Loucy (cell line): ENCODE measurements around the gene TMEM270.

Experiments used
- H2AFZ ChIP-seq: fragments of 200-600 bp; sonication (generic); 2 replicates; pipeline ENCODE4 v1.6.0; 2016; ENCODE audit warnings: antibody characterized with exemption, mild to moderate bottlenecking, low read length, moderate library complexity
- H3F3A ChIP-seq: fragments of 200-600 bp; 2 replicates; pipeline ENCODE4 v1.6.0; 2016; ENCODE audit warnings: antibody characterized with exemption, low read depth, mild to moderate bottlenecking
- H3K27me3 ChIP-seq: fragments of 200-600 bp; sonication (generic); 2 replicates; pipeline ENCODE4 v1.6.1; 2014; ENCODE audit warnings: low read length, mild to moderate bottlenecking; ENCODE audit not compliant: insufficient read depth, poor library complexity, severe bottlenecking
- H3K36me3 ChIP-seq: fragments of 200-600 bp; sonication (generic); 2 replicates; pipeline ENCODE4 v1.6.1; 2016; ENCODE audit warnings: low read length; ENCODE audit not compliant: insufficient read depth
- H3K4me1 ChIP-seq: fragments of 200-600 bp; sonication (generic); 2 replicates; pipeline ENCODE4 v1.5.1; 2014; ENCODE audit warnings: low read length, mild to moderate bottlenecking; ENCODE audit not compliant: insufficient read depth, poor library complexity, severe bottlenecking
- H3K4me2 ChIP-seq: fragments of 200-600 bp; sonication (generic); 2 replicates; pipeline ENCODE4 v1.6.0; 2014; ENCODE audit warnings: antibody characterized with exemption, low read length, low read depth, mild to moderate bottlenecking; ENCODE audit not compliant: poor library complexity, severe bottlenecking
- H3K4me3 ChIP-seq: fragments of 200-600 bp; sonication (generic); 2 replicates; pipeline ENCODE4 v1.5.1; 2014; ENCODE audit warnings: low read length, mild to moderate bottlenecking, mixed read lengths; ENCODE audit not compliant: poor library complexity, severe bottlenecking
- H3K79me2 ChIP-seq: fragments of 200-600 bp; sonication (generic); 2 replicates; pipeline ENCODE4 v1.6.1; 2014; ENCODE audit warnings: low read length; ENCODE audit not compliant: insufficient read depth
- H3K9ac ChIP-seq: fragments of 200-600 bp; sonication (generic); 2 replicates; pipeline ENCODE4 v1.6.0; 2014; ENCODE audit warnings: mild to moderate bottlenecking, low read depth, low read length, moderate library complexity; ENCODE audit not compliant: poor library complexity, severe bottlenecking
- H3K9me2 ChIP-seq: fragments of 200-600 bp; sonication (generic); replicated peaks from 2 replicates; pipeline ENCODE4 v1.6.1; 2016; ENCODE audit warnings: low read depth, low read length, mixed read lengths
- H3K9me3 ChIP-seq: fragments of 200-600 bp; sonication (generic); 2 replicates; pipeline ENCODE4 v1.6.1; 2014; ENCODE audit warnings: mild to moderate bottlenecking, antibody characterized with exemption, low read length, low read depth; ENCODE audit not compliant: insufficient read depth
- H4K20me1 ChIP-seq: fragments of 200-600 bp; sonication (generic); 2 replicates; pipeline ENCODE4 v1.6.0; 2014; ENCODE audit warnings: antibody characterized with exemption, low read length, mild to moderate bottlenecking; ENCODE audit not compliant: insufficient read depth, poor library complexity, severe bottlenecking
- EZH2phosphoT487 ChIP-seq: fragments of 200-600 bp; IDR thresholded peaks from 2 replicates; pipeline ENCODE4 v1.6.1; 2018; ENCODE audit warnings: antibody characterized with exemption, mild to moderate bottlenecking, moderate library complexity, borderline replicate concordance
- TF ChIP-seq, protein P1 (sequence below): fragments of 200-600 bp; sonication (generic); conservative IDR thresholded peaks from 2 replicates; pipeline ENCODE4 v1.5.1; 2014; ENCODE audit warnings: mild to moderate bottlenecking, antibody characterized with exemption, low read length

The TMEM270 gene

DNA sequence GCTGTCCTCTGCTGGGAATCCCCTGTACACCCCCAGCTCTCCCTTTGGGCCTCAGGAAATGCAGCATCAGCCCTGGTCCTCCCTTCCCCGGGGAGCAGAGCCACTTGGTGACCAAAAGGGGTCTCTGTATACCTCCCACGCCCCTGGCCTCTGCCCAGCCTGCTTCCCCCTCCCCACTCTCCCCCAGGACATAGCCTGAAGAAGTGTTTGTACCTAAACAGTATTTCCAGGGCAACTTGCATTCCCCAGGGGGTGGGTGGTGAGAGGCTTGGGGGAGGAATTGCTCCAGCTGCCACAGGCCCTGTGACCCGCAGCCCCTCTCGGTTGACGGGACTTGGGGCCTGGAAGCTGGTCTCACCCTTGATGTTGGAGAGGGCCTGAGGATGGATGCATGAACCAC, 39.3 kb downstream of the TMEM270 start:
- Histone ChIP-seq H3K4me2 (no peak overlapping the region), H2AFZ (no peak overlapping the region)
- no peak for TF ChIP-seq EZH2phosphoT487
- TF ChIP-seq, protein P1, sequence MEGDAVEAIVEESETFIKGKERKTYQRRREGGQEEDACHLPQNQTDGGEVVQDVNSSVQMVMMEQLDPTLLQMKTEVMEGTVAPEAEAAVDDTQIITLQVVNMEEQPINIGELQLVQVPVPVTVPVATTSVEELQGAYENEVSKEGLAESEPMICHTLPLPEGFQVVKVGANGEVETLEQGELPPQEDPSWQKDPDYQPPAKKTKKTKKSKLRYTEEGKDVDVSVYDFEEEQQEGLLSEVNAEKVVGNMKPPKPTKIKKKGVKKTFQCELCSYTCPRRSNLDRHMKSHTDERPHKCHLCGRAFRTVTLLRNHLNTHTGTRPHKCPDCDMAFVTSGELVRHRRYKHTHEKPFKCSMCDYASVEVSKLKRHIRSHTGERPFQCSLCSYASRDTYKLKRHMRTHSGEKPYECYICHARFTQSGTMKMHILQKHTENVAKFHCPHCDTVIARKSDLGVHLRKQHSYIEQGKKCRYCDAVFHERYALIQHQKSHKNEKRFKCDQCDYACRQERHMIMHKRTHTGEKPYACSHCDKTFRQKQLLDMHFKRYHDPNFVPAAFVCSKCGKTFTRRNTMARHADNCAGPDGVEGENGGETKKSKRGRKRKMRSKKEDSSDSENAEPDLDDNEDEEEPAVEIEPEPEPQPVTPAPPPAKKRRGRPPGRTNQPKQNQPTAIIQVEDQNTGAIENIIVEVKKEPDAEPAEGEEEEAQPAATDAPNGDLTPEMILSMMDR = no peak

DNA sequence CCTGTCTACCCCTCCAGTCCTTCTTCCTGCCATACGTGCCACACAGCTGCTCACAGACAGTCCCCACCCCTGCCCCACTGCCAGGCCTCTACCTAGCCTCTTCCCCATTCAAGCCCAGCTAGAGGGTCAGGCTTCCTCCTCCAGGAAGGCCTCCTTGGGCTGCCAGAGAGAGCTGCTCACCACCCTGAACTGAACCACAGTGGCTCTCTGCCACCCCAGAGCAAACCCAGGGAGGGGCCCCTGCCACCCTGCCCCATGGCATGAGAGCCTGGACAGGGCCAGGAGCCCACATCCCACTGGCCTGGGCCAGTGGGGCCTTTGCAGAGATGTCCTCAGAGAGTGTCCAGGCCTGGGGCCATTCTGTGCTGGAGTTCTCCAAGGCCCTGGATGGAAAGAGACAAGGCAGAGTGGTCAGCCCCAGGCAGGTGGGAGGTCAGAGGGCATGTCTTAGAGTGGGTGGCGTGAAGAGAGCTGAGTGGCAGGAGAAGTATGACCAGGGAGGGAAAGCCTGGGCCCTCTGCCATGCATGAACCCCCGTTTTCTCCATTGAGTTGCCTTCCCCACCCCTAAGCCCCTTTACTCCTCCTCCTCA, 40.4 kb downstream of the TMEM270 start:
- Histone ChIP-seq H3K9me2 (no peaks in the 10 kb centered on the region), H3K4me2 (no peak overlapping the region), H3K27me3 (no peaks in the 10 kb centered on the region), H3K4me1 (no peaks in the 10 kb centered on the region), H3K4me3 (no peak overlapping the region), H3F3A (no peaks in the 10 kb centered on the region), H2AFZ (no peak overlapping the region), H3K9me3 (no peaks in the 10 kb centered on the region), H3K79me2 (no peaks in the 10 kb centered on the region), H3K9ac (no peak overlapping the region), H4K20me1 (no peaks in the 10 kb centered on the region), H3K36me3 (no peaks in the 10 kb centered on the region)
- no peak for TF ChIP-seq EZH2phosphoT487
- TF ChIP-seq, protein P1 = no peak

More for the DNA sequence above, 39.3 kb downstream of the TMEM270 start:
- Histone ChIP-seq H3K27me3 (no peaks in the 10 kb centered on the region), H3K4me3 (no peak overlapping the region), H4K20me1 (no peaks in the 10 kb centered on the region), H3K36me3 (no peaks in the 10 kb centered on the region), H3K4me1 (no peaks in the 10 kb centered on the region), H3K9me2 (no peaks in the 10 kb centered on the region), H3K9ac (no peak overlapping the region), H3K79me2 (no peaks in the 10 kb centered on the region), H3F3A (no peaks in the 10 kb centered on the region), H3K9me3 (no peaks in the 10 kb centered on the region)

DNA sequence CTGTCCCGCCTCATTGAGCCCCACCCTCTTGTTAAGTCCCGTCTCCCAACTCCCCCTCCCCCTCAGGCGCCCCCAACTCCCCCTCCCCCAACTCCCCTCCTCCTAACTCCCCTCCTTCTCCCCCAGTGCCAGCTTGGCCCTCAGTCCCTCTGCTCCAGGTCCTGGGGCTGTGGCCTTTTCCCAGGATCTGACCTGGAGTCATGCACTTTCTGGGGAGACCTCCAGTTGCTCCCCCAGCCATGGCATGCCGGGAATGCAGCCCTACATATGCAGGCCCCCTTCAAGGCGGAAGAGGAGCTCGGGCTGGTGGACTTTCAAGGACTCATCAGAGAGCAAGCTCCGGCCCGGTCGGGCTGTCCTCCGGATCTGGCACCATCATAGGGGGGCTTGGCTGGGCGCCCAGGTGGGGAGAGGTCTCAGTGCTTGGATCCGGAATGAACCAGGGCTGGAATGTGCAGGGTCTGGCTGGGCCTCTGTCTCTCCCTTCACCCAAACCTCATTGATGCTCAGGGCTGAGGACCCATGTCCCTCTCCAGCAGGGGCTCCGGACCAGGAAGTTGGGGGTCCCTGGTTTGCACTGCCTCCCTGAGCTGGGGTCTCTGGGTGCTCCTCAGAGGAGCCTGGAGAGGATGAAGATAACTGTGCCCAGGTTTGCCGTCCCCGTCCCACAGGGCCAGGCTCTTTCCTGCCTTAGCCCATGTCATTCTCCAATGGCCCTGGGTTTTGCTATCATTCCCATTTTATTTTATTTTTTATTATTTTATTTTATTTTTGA, 41.1 kb downstream of the TMEM270 start:
- H3K79me2 ChIP-seq = no peaks in the 10 kb centered on the region
- H3F3A ChIP-seq = no peaks in the 10 kb centered on the region
- H3K9ac ChIP-seq = no peak overlapping the region
- H2AFZ ChIP-seq = no peak overlapping the region
- H3K27me3 ChIP-seq = no peaks in the 10 kb centered on the region
- H3K4me3 ChIP-seq = no peak overlapping the region
- no peak overlapping the region for H3K4me2 ChIP-seq
- no peaks in the 10 kb centered on the region for H4K20me1 ChIP-seq
- H3K36me3 ChIP-seq = no peaks in the 10 kb centered on the region
- TF ChIP-seq EZH2phosphoT487 = no peak
- TF ChIP-seq, protein P1 = no peak
- no peaks in the 10 kb centered on the region for H3K9me2 ChIP-seq
- H3K9me3 ChIP-seq = no peaks in the 10 kb centered on the region
- no peaks in the 10 kb centered on the region for H3K4me1 ChIP-seq
